ENCODE results near the gene AMZ1.
A peak's percentile ranks its signal among the peaks of the same experiment; 100 is the strongest.

DNA sequence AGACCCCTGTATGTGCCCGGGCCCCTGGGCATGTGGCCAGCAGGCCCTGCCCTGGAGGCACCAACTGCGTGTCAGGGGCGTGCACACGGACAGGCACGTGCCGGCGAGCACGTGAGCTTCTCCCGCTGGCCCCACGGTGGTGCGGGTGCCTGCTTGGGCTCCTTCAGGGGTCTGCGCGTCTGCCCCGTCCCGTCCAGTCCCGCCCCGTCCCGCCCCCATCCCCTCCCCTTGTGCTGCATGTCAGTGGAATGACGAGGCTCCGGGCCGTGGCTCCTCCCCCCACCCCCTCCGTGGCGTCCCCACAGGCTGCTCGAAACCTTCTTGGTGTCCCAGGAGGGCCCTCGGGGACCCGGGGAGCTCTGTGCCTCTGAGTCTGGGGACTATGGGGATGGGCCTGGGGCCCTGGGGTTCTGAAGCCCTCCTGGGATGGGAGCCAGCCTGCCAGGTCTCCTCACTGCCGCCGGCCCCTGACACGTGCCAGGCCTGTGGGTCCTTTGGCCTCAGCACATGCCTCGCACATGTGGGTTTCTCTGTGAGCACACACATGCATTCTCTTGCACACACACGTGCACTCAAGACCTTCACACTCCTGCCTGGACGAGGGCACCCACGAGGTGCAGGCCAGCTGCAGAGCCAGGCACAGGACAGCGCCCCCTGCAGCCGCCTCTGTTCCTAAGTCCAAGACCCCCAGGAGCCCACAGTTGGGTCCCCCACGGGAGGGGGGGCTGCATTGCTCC lies 27.5 kb upstream of the AMZ1 start:
- TF ChIP-seq, protein P1, sequence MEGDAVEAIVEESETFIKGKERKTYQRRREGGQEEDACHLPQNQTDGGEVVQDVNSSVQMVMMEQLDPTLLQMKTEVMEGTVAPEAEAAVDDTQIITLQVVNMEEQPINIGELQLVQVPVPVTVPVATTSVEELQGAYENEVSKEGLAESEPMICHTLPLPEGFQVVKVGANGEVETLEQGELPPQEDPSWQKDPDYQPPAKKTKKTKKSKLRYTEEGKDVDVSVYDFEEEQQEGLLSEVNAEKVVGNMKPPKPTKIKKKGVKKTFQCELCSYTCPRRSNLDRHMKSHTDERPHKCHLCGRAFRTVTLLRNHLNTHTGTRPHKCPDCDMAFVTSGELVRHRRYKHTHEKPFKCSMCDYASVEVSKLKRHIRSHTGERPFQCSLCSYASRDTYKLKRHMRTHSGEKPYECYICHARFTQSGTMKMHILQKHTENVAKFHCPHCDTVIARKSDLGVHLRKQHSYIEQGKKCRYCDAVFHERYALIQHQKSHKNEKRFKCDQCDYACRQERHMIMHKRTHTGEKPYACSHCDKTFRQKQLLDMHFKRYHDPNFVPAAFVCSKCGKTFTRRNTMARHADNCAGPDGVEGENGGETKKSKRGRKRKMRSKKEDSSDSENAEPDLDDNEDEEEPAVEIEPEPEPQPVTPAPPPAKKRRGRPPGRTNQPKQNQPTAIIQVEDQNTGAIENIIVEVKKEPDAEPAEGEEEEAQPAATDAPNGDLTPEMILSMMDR (IDR thresholded peaks at IDR 0.05 in 8 of 11, conservative IDR thresholded peaks at IDR 0.05 in 3 of 11): peak in 1 of 11 experiments; percentile 24
- TF ChIP-seq POLR2A (IDR thresholded peaks at IDR 0.05): no peak

Data from spleen (tissue), 7 donors.